ENCODE results near the gene MTMR12. TPM values are rescaled to one million over a fixed set of nuclear protein-coding genes. Genes with fewer than 3 reads are reported as not detected.

Gene MTMR12
- total and polyA plus RNA-seq, 2 donors (not counting 1 experiment from before 2014, with no cell fraction given), result 18.5 to 18.6 TPM

DNA sequence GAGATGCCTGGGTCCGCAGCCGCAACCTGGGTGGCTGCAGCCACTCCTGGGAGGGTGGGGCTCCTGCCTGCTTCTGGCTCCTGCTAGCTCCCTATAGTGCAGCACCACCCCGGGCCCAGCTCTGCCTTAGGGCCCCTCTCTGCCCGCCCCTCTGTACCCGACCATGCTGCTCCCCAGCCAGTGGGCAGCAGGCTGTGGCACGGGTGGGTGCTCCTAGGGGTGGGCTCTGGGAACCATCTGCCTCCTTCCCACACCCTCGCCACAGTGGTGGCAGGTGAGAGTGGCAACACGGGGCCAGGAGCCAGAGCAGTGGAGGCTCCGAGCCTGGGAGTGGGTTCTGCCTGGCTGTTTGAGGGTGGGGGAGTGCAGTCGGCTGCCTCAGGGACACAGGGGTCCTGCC lies 7.8 kb upstream of the MTMR12 start:
- H3K4me3 ChIP-seq (replicated peaks in 1 of 4; ENCODE audit: control extremely low read depth in 1 of 4, insufficient read depth in 1 of 4, low read depth in 3 of 4, low read length in 4 of 4), result no peak overlapping the region
- H2AFZ ChIP-seq (ENCODE audit: low read length), result no peak overlapping the region
- H3K36me3 ChIP-seq (ENCODE audit: control insufficient read depth, insufficient read depth, low read length), result no peaks in the 10 kb centered on the region
- TF ChIP-seq, protein P1, sequence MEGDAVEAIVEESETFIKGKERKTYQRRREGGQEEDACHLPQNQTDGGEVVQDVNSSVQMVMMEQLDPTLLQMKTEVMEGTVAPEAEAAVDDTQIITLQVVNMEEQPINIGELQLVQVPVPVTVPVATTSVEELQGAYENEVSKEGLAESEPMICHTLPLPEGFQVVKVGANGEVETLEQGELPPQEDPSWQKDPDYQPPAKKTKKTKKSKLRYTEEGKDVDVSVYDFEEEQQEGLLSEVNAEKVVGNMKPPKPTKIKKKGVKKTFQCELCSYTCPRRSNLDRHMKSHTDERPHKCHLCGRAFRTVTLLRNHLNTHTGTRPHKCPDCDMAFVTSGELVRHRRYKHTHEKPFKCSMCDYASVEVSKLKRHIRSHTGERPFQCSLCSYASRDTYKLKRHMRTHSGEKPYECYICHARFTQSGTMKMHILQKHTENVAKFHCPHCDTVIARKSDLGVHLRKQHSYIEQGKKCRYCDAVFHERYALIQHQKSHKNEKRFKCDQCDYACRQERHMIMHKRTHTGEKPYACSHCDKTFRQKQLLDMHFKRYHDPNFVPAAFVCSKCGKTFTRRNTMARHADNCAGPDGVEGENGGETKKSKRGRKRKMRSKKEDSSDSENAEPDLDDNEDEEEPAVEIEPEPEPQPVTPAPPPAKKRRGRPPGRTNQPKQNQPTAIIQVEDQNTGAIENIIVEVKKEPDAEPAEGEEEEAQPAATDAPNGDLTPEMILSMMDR (conservative IDR thresholded peaks at IDR 0.05 in 1 of 2, IDR thresholded peaks at IDR 0.05 in 1 of 2; ENCODE audit: low read depth in 1 of 2, low read length in 2 of 2), result no peak
- H3K9ac ChIP-seq (ENCODE audit: insufficient read depth, low read length), result no peak overlapping the region
- H3K9me3 ChIP-seq (ENCODE audit: control insufficient read depth, insufficient read depth, low read depth, low read length), result no peaks in the 10 kb centered on the region
- no peak overlapping the region for H3K4me2 ChIP-seq (ENCODE audit: extremely low read depth, insufficient read depth, low read length)
- no peak for DNase-seq (ENCODE audit: low read depth in 2 of 2)
- no peaks in the 10 kb centered on the region for H3K4me1 ChIP-seq (ENCODE audit: control insufficient read depth, extremely low read depth, insufficient read depth, low read length)
- H3K27ac ChIP-seq (ENCODE audit: insufficient read depth, low read length), result no peak overlapping the region
- no peaks in the 10 kb centered on the region for H3K79me2 ChIP-seq (ENCODE audit: control insufficient read depth, insufficient read depth, low read length)
- no peaks in the 10 kb centered on the region for H3K27me3 ChIP-seq (ENCODE audit: control insufficient read depth, insufficient read depth, low read length)
- no peaks in the 10 kb centered on the region for H4K20me1 ChIP-seq (ENCODE audit: control insufficient read depth, extremely low read depth, insufficient read depth, low read length)

DNA sequence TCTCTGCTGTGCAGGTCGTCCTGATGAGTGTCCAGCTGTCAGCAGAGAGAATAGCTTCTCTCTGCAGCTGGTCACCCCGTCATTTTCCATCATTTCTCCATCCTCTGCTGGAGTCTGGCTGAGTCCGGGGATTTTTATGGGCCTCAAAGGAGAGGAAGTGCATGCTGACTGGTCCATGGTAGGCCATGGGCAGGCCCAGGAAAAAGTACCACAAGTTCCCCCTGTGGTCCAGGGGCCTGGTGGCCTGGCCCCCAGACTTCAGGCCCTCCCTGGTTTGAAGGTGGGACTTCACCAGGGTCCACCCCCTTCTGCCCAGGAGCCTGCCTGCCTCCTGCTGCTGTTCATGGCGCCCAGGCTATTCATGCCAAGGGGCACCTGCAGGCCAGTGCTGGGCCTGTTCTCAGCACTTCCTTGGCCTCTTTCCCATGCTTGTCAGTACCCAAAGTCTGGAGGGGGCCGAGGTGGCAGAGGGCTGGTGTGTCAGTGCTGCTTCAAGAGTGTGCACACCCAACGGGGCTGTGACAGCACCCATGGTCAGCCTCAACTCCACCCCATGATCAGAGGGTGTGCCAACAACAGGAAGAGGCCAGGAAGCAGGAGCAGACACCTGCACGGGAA lies 7.3 kb upstream of the MTMR12 start:
- Histone ChIP-seq H3K79me2 (ENCODE audit: control insufficient read depth, insufficient read depth, low read length) (no peaks in the 10 kb centered on the region), H3K9me3 (ENCODE audit: control insufficient read depth, insufficient read depth, low read depth, low read length) (no peaks in the 10 kb centered on the region), H4K20me1 (ENCODE audit: control insufficient read depth, extremely low read depth, insufficient read depth, low read length) (no peaks in the 10 kb centered on the region), H3K36me3 (ENCODE audit: control insufficient read depth, insufficient read depth, low read length) (no peaks in the 10 kb centered on the region), H3K27me3 (ENCODE audit: control insufficient read depth, insufficient read depth, low read length) (no peaks in the 10 kb centered on the region), H3K27ac (ENCODE audit: insufficient read depth, low read length) (no peak overlapping the region), H2AFZ (ENCODE audit: low read length) (no peak overlapping the region), H3K4me3 (replicated peaks in 1 of 4; ENCODE audit: control extremely low read depth in 1 of 4, insufficient read depth in 1 of 4, low read depth in 3 of 4, low read length in 4 of 4) (no peak overlapping the region), H3K4me1 (ENCODE audit: control insufficient read depth, extremely low read depth, insufficient read depth, low read length) (no peaks in the 10 kb centered on the region), H3K9ac (ENCODE audit: insufficient read depth, low read length) (no peak overlapping the region), H3K4me2 (ENCODE audit: extremely low read depth, insufficient read depth, low read length) (no peak overlapping the region)
- DNase-seq (ENCODE audit: low read depth in 2 of 2), result no peak
- TF ChIP-seq, protein P1 (conservative IDR thresholded peaks at IDR 0.05 in 1 of 2, IDR thresholded peaks at IDR 0.05 in 1 of 2; ENCODE audit: low read depth in 1 of 2, low read length in 2 of 2), result no peak
- no peak for TF ChIP-seq EZH2 (IDR thresholded peaks at IDR 0.05; ENCODE audit: low read length, missing control alignments)

DNA sequence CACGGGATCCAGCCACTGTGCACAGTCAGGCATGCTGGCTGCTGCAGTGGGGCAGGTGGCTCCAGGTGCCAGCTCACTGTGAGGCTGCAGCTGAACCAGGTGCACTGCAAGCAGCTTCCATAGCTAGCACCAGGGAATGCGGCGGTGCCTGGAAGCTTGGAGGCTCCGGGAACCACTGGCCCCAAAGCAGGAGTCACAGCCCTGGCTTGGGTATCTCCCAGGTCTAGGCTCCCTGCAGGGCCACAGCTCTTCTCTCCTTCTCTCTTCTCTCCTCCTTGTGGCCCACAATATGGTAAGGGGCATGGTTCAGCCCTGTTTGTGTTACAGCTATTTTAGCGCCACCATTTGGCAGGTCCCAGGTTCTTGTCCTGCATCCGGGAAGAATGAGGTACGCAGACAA lies 6.7 kb upstream of the MTMR12 start:
- Histone ChIP-seq H3K9ac (ENCODE audit: insufficient read depth, low read length) (no peak overlapping the region), H3K79me2 (ENCODE audit: control insufficient read depth, insufficient read depth, low read length) (no peaks in the 10 kb centered on the region), H3K27me3 (ENCODE audit: control insufficient read depth, insufficient read depth, low read length) (no peaks in the 10 kb centered on the region), H4K20me1 (ENCODE audit: control insufficient read depth, extremely low read depth, insufficient read depth, low read length) (no peaks in the 10 kb centered on the region), H3K27ac (ENCODE audit: insufficient read depth, low read length) (no peak overlapping the region), H2AFZ (ENCODE audit: low read length) (no peak overlapping the region), H3K4me1 (ENCODE audit: control insufficient read depth, extremely low read depth, insufficient read depth, low read length) (no peaks in the 10 kb centered on the region), H3K4me2 (ENCODE audit: extremely low read depth, insufficient read depth, low read length) (no peak overlapping the region), H3K9me3 (ENCODE audit: control insufficient read depth, insufficient read depth, low read depth, low read length) (no peaks in the 10 kb centered on the region), H3K4me3 (replicated peaks in 1 of 4; ENCODE audit: control extremely low read depth in 1 of 4, insufficient read depth in 1 of 4, low read depth in 3 of 4, low read length in 4 of 4) (no peak overlapping the region), H3K36me3 (ENCODE audit: control insufficient read depth, insufficient read depth, low read length) (no peaks in the 10 kb centered on the region)
- TF ChIP-seq, protein P1 (conservative IDR thresholded peaks at IDR 0.05 in 1 of 2, IDR thresholded peaks at IDR 0.05 in 1 of 2; ENCODE audit: low read depth in 1 of 2, low read length in 2 of 2), result no peak
- no peak for TF ChIP-seq EZH2 (IDR thresholded peaks at IDR 0.05; ENCODE audit: low read length, missing control alignments)
- no peak for DNase-seq (ENCODE audit: low read depth in 2 of 2)

Measured in fibroblast of lung (primary cell).